NT2/D1 (cell line): ENCODE results near the gene ZSWIM5.

ENCODE experiments used
- SUZ12 ChIP-seq: IDR thresholded peaks from 2 replicates; pipeline ENCODE4 v1.6.1; 2011; ENCODE audit not compliant: insufficient read length, insufficient read depth; ENCODE audit errors: extremely low read depth
- ZNF274 ChIP-seq: IDR thresholded peaks from 2 replicates; pipeline ENCODE4 v1.6.1; 2011; ENCODE audit warnings: mild to moderate bottlenecking, low read depth, low read length

DNA sequence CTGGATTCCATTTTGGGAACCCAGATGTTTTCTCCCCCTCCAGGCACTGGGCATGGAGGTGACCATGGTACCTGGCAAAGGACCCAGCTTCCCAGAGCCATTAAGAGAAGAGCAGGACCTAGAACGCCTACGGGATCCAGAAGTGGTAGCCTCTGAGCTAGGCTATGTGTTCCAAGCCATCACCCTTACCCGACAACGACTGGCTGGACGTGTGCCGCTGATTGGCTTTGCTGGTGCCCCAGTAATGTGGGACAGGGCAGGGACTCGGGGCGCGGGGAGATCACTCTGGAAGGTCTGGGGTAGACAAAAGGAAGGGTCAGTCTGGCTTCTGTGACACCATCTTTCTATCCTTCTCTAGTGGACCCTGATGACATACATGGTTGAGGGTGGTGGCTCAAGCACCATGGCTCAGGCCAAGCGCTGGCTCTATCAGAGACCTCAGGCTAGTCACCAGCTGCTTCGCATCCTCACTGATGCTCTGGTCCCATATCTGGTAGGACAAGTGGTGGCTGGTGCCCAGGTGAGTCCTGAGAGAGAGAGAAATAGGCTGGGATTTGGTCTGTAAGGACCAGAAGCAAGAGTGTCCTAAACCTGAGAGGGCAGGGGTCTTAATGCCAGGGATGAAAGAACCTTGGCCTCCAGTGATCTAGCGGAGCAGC lies 192.7 kb downstream of the ZSWIM5 start:
- TF ChIP-seq ZNF274 = no peak
- no peak for TF ChIP-seq SUZ12
